Bone marrow (tissue), 2 donors: ENCODE results near the gene SERTAD3.

Experiments used
- DNase-seq, 2 donors: peaks; one replicate each; lab custom pipeline; 2025; lab: John Stamatoyannopoulos, UW

SERTAD3 gene

GRCh38 chr19:40425450-40426287 lies 18.5 kb downstream of the SERTAD3 start, which contains the start of gene SERTAD1:
Gene SERTAD1 (minus strand): TSS chr19:40425992. CDS start chr19:40423546, 2,446 bp downstream.
- DNase-seq = peak; percentile 95 to 99

DNA sequence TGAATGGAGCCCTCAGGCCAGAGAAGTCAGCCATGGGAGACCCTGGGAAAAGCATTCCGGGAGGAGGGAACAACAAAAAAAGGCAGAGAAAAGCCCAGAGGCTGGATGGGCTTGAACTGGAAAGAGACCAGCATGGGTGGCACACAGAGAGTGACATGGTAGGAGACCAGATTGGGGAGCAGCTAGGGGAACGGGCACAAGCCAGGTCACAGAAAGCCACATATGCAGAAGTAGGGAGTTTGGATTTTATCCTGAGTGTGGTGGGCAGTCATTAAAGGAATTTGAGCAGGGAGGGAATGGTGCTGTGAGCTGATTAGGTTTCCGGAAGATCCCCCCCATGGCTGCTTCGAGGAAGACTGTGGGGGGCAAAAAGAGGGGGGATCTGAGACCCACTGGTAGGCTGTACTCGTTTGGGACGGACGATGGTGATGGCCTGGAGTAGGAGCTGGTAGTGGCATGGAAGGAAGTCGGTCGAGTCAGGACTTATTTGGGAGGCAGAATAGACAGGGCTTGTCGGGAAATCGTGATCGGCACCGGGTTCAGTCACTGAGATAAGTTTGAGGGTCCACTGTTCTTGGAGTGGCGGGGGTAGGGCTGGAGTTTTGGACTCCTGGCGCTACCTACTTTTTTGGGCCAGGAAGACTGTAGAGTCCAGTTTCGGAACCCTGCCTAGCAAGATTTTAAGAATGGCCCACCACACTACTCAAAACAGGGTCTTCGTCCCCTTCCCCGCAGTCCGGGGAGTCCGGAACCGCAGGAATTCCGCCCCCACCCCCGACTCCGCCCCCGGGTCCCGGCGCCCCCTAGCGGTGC lies 19.3 kb downstream of the SERTAD3 start:
- DNase-seq = no peak

DNA sequence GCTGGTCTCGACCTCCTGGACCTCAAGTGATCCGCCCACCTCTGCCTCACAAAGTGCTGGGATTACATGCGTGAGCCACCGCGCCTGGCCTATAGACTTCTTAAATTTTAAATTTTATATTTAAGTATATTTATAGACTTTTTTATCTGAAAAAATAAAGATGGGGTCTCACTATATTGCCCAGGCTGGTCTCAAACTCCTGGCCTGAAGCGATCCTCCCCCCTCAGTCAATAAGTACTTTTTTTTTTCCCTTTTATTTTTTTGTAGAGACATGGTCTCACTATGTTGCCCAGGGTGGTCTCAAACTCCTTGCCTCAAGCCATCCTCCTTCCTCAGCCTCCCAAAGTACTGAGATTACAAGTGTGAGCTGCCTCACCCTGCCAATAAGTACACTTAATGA lies 20.2 kb downstream of the SERTAD3 start:
- DNase-seq = no peak

- no peak for DNase-seq
These were observed 21.2 kb downstream of the SERTAD3 start for GRCh38 chr19:40422748-40423566.

DNA sequence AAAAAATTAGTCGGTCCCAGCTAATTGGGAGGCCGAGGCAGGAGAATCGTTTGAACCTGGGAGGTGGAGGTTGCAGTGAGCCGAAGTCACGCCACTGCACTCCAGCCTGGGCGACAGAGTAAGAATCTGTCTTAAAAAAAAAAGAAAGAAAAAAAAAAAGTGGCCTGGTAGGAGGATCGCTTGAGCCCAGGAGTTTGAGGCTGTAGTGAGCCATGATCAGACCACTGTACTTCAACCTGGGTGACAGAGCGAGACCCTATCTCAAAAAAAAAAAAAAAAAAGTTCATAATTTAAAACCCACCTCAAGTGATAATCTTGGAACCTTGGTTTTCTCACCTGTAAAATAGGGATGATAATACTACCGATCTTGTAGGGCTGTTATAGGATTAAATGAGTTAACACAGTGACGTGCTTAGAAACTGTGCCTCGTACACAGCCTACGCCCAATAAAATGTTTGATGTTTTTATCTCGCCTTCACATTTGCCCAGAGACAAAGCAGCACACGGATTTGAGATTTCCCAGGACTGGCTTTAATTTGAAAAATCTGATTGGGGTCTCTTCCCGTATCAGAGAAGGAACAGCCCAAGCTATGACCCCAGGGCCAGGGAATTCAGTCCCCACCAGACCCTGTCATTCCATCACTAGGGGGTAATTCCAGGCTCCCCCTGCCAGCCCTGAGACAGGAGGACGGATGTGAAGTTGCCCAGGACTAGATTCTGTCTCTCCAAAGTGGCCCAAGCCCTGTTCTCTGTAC lies 22.0 kb downstream of the SERTAD3 start:
- DNase-seq = no peak

GRCh38 chr19:40420766-40421765 lies 23.1 kb downstream of the SERTAD3 start:
- DNase-seq = peak; percentile 59 to 95

DNA sequence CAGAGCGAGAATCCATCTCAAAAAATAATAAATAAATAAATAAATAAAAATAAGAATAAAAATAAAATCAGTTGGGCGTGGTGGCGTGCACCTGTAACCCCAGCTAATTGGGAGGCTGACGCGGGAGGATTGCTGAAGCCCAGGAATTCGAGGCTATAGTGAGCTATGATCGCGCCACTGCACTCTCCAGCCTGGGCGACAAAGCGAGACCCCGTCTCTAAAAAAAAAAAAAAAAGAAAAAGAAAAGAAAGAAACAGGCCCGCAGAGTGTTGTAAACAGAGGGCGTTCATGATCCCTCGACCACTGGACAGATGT lies 23.7 kb downstream of the SERTAD3 start:
- no peak for DNase-seq

GRCh38 chr19:40419780-40420179 lies 24.4 kb downstream of the SERTAD3 start:
- DNase-seq = no peak

DNA sequence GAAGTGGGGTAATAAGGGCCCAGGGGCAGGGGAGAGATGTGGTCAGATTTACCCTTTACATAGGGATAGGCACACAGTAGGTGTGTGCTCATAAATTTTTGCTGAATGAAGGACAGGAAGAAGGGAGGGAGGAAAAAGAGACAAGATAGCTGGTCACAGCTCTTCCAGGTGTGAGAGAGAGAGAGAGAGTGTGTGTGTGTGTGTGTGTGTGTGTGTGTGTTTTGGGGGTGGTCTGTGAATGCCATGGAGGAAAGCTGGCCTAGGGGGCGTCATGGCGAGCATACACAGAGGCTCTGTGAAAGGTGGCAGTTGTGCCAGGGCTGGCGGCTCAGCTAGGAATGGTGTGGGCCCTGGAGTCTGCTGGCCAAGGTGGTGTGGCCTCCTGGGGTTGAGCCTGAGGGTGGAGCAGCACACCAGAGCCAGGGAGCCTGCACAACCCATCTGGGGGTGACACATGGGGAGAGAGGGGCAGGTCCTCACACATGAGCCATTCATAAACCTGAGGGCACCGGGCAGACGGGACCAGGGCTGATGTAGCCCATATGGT lies 25.0 kb downstream of the SERTAD3 start:
- DNase-seq = no peak

DNA sequence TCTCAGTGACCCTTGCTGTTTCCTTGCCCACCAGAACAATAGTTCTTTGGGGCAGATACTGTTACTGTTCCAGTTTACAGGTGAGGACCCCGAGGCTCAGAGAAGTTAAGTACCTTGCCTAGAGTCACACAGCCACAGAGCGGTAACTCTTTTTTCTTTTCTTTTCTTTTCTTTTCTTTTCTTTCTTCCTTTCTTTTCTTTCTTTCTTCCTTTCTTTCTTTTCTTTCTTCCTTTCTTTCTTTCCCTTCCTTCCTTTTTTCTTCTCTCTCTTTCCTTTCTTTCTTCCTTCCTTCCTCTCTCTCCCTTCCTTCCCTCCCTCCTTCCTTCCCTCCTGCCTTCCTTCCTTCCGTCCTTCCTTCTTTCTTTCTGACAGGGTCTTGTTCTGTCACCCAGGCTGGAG lies 26.1 kb downstream of the SERTAD3 start:
- no peak for DNase-seq

DNA sequence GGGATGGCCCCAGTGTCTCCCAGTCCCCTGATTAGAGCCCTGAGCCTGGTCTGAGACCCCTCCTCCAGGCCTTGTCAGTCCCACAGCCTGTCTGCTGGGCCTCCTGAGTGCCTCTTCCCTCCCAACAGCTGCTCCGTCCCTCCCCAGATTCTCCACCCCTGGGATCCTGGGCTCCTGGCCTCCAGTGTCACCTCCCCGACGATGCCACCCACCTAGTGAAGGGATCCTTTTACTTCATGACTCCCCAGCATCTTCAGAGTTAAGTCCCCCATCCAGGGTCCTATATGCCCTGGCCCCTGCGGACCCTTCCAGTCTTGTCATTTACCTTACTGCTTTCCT lies 26.5 kb downstream of the SERTAD3 start:
- no peak for DNase-seq

- peak in 1 of 2 donors; percentile 29 for DNase-seq
These were observed 27.1 kb downstream of the SERTAD3 start for GRCh38 chr19:40416918-40417642.

GRCh38 chr19:40415768-40416167 lies 28.4 kb downstream of the SERTAD3 start:
- no peak for DNase-seq

GRCh38 chr19:40414542-40415535 lies 29.3 kb downstream of the SERTAD3 start:
- DNase-seq = no peak

GRCh38 chr19:40413291-40413845 lies 30.8 kb downstream of the SERTAD3 start, which contains the start of gene PRX:
Gene PRX (minus strand): TSS chr19:40413378. CDS start chr19:40407932, 5,446 bp downstream.
- DNase-seq = no peak

GRCh38 chr19:40412866-40413265 lies 31.3 kb downstream of the SERTAD3 start:
- no peak for DNase-seq

DNA sequence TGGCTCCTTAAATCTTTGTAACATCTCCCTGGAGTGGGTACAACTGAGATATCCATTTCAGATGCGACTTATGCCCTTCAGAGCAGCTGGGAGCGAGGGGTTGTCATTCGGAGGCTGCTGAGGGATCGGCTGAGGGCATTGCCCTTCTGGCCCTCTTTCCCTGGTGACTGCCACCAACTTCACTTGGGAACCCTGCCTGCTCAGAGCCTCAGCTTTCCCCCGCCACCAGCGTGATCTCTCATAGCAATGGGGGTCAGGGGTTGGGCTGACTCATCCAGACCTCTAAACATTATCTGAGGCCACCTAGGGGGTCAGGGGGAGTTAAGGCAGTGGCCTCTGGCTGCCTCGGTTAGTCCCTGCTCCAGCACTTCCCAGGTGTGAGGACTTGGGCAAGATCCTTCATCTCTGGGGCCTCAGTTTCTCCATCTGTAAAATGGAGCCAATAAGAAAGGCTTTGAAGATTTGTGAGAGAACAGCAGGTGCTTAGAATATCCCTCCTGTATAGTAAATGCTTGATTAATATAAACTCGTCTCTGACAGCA lies 32.1 kb downstream of the SERTAD3 start:
- DNase-seq = no peak
